GM21447 (cell line): ENCODE data around the gene DDX24.

Experiments used
- ATAC-seq: cut with Tn5 transposase; IDR thresholded peaks from one replicate; pipeline ENCODE4 v1.9.1; 2021; ENCODE audit not compliant: unreplicated experiment

DDX24 gene

DNA sequence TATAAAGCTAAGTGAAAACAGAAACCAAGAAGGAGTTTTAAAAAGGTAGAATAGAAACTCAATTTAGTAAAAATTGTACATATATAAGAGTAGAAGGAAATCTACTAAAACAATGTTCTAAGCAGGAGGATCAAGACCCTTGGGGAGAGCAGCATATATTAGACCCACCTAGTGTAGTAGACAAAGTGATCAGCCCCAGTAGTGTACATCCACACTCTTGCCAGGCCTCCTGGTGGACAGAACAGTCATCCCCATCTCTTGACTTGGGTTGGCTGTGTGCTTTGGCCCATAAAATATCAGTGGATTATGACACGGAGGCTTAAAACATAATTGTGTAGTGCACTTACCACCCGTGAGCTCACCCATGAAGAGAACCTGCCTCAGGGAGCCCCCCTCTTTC, 65.8 kb downstream of the DDX24 start:
- no peak for ATAC-seq

DNA sequence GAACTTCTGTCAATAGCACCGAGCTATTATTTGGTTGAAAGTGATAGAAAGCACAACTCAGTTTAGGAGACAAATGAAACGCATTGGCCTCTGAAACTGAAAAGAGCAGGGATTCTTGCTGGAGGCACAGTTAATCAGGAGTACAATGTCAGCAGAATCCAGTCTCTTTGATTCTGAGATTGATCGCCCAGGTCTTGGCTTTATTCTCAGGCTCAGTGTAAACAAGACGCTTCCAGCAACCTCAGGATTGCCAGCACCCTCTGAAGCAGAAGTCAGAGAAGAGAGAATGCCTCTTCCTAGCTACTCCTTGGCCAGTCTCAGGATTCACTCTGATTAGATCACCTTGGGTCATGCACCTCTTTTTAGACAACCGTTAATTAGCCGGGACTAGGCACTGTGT, 66.6 kb downstream of the DDX24 start:
- ATAC-seq: no peak

DNA sequence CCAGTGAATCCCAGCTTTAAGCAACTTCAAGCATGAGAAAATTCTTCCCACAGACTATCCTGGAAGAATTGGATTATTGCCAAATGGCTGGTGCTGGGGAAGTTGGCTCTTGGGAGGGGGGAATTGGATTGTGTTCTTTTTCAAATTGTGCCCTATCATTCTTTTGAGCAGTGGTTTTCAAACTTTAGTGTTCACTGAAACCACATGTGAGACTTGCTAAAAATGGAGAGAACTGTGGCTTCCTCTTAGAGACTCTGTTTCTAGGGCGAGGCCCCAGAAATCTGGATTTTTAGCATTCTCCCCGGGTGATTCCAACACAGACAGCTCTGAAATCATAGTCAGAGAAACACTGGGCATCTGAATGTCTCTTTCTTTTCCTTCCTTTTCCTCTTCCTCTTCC, 69.2 kb downstream of the DDX24 start:
- ATAC-seq: no peak

DNA sequence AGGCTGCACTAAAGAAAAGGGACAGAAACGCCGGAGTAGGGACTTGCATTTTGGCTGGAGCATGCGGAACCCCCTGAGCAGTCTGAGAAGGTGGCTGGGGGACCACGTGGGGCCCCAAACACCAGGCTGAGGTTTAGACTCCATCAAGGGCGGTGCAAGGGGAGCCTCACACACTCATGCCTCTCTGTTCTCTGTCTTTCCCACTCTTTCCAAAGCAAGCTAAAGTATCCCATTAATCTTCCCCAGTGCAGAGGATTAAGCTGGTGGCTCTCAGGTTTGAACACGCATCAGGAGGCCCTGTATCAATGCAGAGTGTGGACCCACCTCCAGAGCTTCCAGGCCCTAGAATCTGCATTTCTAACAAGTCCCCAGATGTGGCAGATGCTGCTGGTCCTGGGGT, 70.4 kb downstream of the DDX24 start:
- no peak for ATAC-seq

DNA sequence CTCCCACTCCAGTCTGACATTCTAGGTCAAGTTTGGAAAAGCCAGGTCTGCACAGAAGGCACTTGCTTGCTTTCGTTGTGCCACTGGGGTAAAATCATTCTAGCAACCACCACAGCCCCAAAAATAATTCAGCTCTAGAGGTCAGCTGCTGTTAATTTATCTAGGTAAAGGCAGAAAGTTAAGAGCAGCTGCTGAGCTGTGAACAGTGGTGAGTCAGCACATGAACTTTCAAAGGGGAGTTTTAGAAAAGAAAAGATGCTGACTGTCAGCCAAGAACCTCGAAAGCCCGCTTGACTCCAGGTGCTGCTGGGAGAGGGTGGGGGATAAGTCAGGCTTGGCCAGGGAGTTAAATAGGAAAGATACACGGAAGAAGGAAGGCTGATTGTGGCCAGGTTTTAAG, 71.2 kb downstream of the DDX24 start:
- ATAC-seq: no peak

DNA sequence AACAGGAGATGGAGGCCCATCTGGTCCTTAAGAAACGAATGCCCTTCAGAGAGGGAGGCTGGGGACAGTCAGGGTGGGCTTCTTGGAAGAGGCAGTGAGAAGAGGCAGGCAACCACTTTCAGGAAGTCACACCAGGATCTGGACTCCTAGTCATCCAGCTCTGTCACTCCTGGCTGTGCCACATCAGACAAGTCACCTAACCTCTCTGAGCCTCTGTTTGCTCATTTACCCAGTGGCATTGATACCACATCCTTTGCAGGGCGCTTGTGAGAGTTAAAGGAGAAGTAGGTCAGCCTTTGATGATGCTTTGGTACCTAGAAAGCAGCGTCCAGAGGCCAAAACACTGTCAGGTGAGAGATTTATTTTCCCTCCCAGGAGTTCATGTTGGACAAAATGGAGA, 72.8 kb downstream of the DDX24 start:
- ATAC-seq: no peak

DNA sequence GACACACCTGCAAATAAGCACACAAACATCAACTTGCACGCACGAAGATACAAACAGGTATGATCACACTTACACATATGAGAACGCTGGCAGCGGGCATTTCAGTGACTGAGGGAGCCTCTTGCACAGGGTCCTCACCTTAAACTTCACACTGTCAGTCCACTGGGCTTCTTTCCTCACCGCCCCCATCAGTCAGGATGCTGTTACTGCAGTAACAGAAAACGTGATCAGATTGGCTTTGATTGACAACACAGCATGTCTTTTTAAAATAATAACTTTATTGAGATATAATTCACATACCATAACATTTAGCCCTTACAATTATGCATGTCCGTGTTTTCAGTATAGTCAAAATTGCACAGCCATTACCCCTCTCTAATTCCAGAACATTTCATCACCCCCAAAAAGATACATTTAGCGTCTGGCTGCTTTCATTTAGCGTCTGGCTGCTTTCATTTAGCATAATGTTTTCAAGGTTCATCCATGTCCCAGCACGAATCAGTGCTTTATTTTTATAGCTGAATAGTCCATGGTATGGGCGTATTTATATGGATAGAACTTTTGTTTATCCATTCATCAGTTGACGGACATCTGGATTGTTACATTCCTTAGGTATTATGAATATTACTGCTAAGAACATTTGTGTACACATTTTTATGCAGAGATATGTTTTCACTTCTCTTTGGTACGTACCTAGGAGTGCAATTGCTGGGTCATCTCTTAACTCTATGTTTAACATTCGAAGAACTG, 75.5 kb downstream of the DDX24 start:
- no peak for ATAC-seq

DNA sequence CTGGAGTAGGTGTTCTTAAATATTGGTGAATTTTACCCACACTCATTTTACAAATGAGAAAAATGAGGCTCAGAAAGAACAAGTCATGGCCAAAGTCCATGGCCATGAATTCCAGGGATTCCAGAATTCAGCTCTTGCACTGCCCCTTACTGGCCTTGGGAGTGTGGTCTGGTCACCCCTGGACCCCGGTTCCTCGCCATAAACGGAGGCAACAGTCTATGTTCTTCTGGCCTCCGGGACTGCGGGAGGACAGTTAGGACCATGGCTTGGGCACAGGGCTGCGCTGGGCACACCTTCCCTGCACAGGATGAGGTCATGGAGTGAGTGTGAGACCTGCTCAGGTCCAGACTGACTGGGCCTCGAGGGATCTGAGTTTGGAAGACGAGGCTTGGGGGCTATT, 77.0 kb downstream of the DDX24 start:
- ATAC-seq: no peak

DNA sequence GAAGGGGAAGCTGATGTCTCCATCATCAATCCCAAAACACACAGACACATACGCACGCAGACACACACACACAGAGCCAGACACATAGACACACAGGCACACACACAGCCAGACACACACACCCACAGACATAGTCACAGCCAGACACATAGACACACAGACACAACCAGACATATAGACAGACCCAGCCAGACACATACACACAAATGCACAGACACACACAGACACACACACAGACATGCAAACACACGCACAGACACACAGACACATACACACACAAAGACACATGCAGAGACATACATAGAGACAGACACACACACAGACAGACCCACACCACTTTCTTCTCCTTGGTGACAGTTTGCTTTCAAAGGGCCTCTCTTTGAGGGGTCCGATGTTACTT, 77.6 kb downstream of the DDX24 start:
- no peak for ATAC-seq

DNA sequence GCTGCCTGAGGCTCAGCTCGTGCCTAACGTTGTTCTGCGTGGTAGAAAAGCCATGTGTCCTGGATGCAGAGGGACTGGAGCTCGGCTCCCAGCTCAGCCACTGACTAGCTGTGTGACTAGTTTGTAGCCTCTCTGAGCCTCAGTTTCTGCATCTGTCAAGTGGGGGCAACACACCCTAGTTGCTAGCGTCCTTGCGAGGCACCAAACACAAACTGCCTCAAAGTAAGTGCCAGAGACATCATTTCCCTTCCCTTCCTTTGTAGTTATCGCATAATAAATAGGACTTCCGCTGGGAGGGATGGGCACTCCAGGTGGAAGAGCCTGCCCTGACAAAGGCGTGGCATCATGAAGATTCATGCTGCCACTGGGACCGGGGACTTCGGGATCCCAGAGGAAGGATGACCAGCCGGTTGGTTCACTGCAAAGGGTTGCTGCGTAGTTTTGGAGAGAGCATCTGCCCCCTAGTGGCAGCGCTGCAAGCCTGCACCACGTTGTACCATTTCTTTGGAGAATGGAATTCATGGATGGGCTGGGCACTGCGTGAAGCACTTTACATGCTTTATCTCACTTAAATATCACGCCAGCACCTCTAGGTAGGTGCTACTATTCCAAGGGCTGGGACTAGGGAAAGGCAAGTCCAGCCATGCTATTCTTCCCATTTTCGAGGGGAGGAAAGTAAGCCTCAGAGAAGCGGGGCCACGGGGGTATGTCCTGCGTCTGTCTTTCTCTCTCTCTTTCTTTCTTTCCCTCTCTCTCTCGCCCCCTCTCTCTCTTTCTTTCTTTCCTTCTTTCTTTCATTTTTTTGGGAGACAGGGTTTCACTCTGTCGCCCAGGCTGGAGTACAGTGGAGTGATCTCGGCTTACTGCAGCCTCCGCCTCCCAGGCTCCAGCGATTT, 79.3 kb downstream of the DDX24 start:
- peak; percentile 63 for ATAC-seq

DNA sequence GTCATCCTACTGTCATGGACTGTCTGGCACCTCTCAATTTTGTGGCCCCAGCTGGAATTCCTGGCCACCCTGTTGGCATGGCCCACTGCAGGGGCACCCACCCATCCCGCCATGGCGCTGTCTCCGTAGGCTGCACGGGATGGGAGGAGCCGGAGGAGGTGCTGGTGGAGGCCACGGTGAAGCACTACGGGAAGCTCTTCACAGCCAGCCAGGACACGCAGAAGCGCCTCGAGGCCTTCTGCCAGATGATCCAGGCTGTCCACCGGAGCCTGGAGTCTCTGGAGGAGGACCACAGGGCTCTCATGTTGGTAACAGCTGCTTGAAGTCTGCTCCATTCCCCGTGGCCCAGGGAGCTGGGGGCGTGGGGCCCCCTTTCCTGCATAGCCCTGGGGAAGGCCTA, 80.0 kb downstream of the DDX24 start:
- no peak for ATAC-seq

DNA sequence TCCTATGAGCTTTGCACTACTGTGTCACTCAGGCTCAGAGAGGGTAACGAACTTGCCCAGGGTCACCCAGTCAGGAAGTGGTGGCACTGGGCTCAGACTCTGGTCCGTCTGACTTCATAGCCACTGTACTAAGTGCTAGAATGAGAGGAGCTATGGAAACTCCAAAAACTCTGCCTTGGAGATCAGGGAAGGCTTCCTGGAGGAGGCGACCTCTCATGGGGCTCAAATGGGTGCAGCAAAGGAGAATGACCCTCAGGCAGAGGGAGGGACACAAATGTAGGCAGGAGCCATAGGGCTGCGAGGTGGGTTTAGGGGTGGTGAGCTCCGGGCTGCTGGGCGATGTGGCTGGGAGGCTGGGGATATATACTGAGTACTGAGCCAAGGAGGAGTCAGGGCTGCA, 80.7 kb downstream of the DDX24 start:
- no peak for ATAC-seq

DNA sequence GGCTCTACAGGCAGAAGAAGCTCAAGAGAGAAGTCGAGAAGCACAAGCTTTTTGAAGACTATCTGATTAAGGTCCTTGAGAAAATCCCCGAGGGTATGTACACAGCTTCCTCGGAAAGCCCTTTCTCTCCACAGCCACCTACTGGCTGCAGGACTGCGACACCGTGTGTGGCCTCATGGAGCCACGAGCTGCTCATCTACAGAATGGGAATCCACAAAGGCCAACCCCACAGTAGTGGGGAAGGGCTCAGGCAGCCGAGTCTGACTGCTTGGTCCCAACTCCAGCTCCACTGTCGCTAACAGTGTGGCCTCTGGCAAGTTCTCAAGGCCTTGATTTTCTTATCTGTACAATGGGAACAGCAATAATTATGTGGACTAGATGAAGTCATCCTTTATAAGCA, 81.4 kb downstream of the DDX24 start:
- no peak for ATAC-seq

DNA sequence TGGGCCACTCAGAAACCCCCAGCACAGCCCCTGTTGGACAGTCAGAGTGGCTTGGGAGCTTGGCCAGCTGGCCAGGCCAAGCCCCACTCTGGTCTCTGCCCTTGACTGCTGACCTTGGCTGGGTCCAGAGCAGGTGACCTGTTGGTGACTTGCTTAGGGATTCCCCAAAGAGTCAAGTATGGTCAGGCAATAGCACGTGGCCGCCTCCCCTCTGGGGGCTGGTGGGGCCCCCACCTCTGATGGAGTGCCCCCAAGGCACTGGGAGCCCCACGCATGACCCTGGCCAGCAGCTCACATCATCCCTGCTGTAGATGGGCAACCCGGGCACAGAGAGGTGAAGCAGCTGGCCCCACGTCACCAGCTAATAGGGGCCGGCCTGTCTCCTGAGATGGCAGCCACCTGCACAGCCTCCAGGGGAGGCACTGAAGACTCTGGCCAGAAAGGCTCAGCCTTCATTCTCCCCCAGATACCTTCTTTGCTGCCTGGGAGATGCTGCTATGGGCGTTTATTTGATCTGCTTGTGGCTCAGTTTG, 82.1 kb downstream of the DDX24 start:
- ATAC-seq: no peak
